ENCODE results near the gene LRRC56.

LRRC56 gene, protein sequence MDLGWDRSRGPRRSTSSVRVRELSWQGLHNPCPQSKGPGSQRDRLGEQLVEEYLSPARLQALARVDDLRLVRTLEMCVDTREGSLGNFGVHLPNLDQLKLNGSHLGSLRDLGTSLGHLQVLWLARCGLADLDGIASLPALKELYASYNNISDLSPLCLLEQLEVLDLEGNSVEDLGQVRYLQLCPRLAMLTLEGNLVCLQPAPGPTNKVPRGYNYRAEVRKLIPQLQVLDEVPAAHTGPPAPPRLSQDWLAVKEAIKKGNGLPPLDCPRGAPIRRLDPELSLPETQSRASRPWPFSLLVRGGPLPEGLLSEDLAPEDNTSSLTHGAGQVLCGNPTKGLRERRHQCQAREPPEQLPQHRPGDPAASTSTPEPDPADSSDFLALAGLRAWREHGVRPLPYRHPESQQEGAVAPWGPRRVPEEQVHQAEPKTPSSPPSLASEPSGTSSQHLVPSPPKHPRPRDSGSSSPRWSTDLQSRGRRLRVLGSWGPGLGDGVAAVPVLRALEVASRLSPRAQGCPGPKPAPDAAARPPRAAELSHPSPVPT

DNA sequence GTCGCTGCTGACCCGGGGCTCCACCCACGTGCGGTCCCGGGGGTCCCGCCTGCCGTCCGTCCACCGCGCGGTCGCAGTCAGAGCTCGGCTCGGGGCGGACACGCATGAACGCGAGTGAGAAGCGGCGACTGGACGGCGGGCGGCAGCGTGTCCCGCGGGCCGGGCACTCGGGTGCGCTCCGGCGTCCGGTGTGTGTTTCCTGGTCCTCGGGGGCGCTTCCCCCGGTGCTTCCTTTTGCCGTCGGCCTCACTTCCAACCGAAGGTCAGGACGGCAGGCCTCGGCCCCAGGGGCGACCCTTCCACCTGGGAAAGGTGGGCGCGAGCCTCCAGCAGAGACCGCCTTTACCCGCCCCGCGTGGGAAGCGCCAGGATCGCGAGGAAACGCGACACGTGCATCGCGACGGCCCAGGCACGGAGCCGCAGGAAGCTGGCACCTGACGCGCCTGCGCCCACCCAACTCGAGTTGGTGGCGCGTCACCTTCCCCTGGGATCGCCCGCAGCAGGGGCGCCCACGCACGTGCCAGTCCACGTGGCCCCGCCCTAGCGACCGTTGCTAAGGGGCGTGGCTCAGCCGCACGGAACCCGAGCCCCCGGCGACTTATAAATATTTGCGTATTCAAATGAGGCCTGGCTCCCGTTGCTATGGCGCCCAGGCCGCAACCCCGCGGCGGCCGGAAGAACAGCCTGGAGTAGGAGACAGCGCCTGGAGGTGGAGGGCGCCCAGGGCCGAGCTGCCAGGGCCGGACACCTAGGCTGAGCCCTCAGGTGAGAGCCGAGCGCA, at the start of gene LRRC56:
Gene LRRC56, plus strand, starts transcription at position 687 of the 781 bp plus-strand sequence. CDS start 3,158 bp downstream, outside the sequence.
- TF ChIP-seq, protein P1, sequence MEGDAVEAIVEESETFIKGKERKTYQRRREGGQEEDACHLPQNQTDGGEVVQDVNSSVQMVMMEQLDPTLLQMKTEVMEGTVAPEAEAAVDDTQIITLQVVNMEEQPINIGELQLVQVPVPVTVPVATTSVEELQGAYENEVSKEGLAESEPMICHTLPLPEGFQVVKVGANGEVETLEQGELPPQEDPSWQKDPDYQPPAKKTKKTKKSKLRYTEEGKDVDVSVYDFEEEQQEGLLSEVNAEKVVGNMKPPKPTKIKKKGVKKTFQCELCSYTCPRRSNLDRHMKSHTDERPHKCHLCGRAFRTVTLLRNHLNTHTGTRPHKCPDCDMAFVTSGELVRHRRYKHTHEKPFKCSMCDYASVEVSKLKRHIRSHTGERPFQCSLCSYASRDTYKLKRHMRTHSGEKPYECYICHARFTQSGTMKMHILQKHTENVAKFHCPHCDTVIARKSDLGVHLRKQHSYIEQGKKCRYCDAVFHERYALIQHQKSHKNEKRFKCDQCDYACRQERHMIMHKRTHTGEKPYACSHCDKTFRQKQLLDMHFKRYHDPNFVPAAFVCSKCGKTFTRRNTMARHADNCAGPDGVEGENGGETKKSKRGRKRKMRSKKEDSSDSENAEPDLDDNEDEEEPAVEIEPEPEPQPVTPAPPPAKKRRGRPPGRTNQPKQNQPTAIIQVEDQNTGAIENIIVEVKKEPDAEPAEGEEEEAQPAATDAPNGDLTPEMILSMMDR (IDR thresholded peaks at IDR 0.05; ENCODE audit: low read depth, low read length) = no peak
- H3K4me3 ChIP-seq (ENCODE audit: low read depth, low read length) = peak within 1 kb of the TSS; percentile 60

DNA sequence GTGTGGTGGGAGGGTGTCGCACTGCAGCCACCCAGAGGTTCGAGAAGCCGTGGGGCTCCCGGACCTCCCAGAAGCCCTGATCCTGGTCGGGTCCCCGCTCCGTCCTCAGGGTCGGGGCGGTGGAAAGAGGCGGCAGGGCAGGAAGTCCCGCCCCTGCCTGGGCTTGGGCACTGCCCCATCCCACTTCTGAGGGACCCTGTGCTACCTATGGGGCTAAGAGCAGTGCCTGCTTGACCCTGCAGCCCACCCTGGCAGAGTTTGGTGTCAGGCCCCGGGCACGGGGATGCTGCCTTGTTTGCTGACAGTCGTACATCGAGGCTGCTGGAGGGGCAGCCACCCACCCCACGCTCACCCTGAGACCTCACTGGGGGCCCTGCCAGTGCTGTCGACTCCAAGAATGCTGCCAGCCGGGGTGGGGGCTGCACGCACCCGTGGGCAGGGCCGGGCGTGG, 49.7 kb upstream of the LRRC56 start:
- no peak overlapping the region for H3K4me3 ChIP-seq (ENCODE audit: low read depth, low read length)
- TF ChIP-seq, protein P1 (IDR thresholded peaks at IDR 0.05; ENCODE audit: low read depth, low read length) = no peak

DNA sequence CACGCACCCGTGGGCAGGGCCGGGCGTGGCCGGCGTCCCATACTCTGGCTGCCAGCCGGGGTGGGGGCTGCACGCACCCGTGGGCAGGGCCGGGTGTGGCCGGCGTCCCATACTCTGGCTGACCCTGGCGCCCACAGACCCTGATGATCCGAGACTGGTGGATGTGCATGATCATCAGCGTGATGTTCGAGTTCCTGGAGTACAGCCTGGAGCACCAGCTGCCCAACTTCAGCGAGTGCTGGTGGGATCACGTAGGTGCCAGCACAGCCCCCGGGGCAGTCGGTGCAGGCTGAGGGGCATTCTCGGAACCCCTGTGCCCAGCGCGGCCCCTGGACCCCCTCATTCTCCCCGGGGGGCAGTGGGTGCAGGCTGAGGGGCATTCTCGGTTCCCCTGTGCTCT, 49.3 kb upstream of the LRRC56 start:
- TF ChIP-seq, protein P1 (IDR thresholded peaks at IDR 0.05; ENCODE audit: low read depth, low read length) = no peak
- no peak overlapping the region for H3K4me3 ChIP-seq (ENCODE audit: low read depth, low read length)

DNA sequence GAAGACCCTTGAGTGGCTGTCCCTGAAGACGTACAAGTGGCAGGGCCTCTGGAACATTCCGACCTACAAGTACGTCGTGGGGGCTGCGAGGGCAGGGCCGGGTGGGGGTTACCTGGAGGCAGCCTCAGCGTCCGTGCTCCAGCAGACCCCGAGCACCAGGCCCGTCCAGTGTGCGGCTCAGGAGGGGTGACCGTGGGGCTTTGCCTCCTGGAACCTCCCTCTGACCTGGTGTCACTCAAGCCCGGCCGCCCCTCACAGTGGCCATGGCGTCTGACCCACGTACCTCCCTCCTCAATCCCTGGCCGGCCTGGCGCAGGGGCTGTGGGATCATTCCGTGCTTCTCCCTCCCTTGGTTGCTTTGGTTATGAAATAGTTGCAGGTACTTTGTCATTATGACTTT, 48.7 kb upstream of the LRRC56 start:
- TF ChIP-seq, protein P1 (IDR thresholded peaks at IDR 0.05; ENCODE audit: low read depth, low read length) = no peak

DNA sequence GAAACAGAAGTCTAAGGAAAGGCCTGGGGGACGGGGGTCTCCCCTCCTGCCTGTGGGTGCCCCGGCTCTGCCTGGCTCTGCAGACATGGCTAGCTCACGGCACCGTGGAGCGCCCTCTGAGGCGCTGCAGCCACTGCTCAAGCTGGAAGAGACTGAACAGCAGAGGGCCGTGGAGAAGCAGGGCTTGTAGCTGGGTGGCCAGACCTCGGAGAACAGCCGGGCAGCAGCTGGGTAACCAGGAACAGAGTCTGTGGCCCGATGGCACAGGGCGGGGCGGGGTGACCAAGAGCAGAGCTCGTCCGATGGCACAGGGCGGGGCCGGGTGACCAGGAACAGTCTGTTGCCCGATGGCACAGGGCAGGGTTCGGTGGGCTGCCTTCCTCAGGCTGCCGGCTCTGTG, 48.3 kb upstream of the LRRC56 start:
- H3K4me3 ChIP-seq (ENCODE audit: low read depth, low read length) = no peak overlapping the region
- TF ChIP-seq, protein P1 (IDR thresholded peaks at IDR 0.05; ENCODE audit: low read depth, low read length) = no peak

More for the DNA sequence above, 48.7 kb upstream of the LRRC56 start:
- H3K4me3 ChIP-seq (ENCODE audit: low read depth, low read length) = no peak overlapping the region

DNA sequence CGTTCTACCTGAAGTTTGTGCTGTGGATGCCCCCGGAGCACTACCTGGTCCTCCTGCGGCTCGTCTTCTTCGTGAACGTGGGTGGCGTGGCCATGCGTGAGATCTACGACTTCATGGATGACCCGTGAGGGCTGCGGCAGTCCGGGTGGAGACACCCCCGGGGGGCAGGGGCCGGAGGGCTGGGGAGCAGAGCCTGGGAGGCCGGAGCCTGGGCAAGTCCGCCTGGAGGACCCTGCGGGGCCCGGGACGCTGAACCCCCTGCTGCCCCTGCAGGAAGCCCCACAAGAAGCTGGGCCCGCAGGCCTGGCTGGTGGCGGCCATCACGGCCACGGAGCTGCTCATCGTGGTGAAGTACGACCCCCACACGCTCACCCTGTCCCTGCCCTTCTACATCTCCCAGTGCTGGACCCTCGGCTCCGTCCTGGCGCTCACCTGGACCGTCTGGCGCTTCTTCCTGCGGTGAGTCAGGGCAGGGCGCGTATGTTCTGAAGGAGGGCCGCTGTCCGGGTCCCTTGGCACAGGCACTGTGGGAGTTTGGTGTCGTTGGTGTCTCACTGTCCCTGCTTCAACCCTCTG, 47.6 kb upstream of the LRRC56 start:
- TF ChIP-seq, protein P1 (IDR thresholded peaks at IDR 0.05; ENCODE audit: low read depth, low read length) = no peak
- H3K4me3 ChIP-seq (ENCODE audit: low read depth, low read length) = no peak overlapping the region

All from WI38 (cell line).